Activated CD8-positive, alpha-beta memory T cell treated with anti-CD3 and anti-CD28 coated beads for 1 hour (primary cell): ENCODE data around the gene ACP7.

Experiments used
- DNase-seq, 2 donors: peaks; one replicate each; pipeline ENCODE4 v3.0.0-alpha.2; 2020; ENCODE audit warnings: low read depth in 1 of 2; ENCODE audit errors: extremely low read depth in 1 of 2

The ACP7 gene

GRCh38 chr19:39146686-39147450, 62.7 kb downstream of the ACP7 start:
- DNase-seq = no peak

DNA sequence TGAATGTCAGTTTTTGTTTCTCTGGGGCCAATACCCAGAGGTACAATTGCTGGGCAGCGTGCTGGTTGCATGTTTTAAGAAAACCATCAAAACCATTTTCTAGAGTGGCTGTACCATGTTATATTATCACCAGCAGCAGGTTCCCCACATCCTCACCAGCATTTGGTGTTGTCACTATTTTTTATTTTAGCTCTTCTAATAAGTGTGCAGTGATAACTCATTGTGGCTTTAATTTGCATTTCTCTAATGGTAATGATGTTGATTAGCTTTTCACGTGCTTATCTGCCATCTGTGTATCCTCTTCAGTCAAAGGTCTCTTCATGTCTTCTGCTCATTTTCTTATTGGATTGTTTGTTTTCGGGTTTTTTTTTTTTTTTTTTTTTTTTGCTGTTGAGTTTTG, 63.3 kb downstream of the ACP7 start:
- no peak for DNase-seq

DNA sequence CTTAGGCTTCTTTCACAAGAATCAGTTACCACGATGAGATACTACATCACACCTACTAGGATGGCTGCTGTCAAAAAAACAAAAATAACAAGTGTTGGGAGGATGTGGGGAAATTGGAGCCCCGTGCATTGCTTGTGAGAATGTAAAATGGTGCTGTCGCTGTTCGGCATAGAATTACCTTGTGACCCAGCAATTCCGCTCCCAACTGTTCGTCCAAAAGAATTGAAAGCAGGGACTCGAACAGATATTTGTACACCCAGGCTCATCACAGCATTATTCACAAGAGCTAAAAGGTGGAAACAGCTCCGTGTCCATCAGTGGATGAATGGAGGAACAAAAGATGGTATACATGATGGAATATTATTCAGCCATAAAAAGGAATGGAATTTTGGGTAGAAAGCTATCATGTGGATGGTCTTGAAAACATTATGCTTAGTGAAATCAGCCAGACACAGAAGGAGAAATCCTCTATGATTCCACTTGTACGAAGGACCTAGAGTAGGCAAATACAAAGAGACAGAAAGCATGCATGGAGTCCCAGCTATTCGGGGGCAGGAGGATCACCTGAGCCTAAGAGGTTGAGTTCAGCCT, 64.9 kb downstream of the ACP7 start:
- no peak for DNase-seq

DNA sequence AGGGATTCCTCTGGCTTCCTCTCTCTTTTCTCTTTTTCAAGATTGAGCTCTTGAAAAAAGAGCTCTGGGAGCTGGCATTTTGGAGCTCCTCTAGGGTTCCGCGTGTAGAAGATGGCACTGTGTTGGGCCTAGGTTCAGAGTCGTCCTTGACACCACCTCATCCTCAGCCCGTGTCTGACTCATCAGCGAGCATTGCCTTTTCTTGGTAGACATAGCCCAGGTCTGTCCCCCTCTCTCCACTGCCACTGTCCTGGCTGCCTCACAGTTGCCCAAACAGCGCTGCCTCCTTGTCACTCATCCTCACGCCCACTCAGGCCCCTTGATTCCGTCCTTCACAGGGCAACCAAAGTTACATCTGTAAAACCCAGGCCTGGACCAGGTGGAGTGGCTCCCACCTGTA, 66.1 kb downstream of the ACP7 start:
- no peak for DNase-seq

- DNase-seq = no peak
These were observed 66.8 kb downstream of the ACP7 start for GRCh38 chr19:39150807-39151600.

DNA sequence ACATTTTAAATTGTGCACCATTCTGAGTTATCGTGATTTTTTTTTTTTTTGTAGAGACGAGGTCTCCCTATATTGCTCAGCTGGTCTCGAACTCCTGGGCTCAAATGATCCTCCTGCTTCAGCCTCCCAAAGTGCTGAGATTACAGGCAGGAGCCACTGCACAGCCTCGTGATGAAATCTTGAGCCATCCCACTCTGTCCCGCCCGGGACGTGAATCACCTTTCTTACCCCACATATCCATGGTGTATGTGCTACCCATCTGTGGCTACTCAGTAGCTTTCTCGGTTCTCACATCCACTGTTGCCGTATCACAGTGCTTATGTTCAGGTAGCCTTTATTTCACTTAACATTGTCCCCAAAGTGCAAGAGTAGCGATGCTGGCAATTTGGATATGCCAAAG, 67.9 kb downstream of the ACP7 start:
- no peak for DNase-seq

GRCh38 chr19:39154100-39154628, 70.0 kb downstream of the ACP7 start:
- no peak for DNase-seq

DNA sequence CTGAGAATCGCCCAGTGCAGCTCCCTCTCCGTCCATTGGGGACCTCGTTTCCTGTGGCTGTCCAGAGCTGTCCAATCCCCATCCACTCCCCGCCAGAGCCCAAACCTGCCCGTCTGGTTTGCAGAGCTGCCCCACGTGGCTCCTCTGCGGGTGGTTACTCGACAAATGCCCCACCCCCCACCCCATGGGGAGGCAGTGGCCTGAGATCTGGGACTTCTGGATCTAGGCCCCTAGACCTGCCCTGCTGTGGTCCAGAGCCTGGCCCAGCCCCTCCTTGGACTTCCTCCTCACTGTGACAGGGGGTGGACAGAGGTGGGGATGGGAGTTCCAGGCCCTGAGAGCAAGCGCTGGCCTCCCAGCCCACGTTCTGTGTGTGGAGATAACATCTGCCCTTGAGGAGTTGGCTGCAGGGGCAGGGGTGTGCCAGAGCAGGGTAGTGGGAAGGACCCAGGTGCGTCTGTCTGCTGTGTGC, 70.5 kb downstream of the ACP7 start:
- DNase-seq = no peak

DNA sequence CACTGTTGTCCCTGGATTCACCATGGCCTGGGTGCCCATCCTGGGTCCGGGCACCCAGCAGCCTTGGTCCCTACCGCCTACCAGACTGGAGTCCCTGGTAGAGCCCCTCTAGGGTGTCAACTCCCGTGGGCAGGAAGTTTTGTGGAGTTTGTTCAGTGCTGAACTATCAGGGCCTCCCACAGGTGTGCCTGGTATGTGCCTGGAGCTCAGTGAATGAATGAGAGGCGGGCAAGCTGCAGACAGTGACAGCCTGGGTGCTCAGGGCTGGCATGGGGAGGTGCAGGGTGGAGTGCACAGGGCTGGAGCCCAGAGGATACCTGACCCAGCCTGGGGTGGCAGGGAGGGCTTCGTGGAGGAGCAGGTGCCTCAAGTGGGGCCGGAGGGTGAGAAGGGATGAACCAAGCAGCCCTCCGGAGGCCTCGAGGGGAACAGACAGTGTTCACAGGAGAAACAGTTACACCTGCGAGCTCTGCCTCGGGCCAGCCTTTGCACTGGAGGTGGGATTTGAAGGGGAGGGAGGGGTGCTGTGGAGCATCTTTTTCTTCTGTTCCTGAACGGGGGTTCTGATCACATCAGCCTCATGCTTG, 71.0 kb downstream of the ACP7 start:
- DNase-seq = no peak

DNA sequence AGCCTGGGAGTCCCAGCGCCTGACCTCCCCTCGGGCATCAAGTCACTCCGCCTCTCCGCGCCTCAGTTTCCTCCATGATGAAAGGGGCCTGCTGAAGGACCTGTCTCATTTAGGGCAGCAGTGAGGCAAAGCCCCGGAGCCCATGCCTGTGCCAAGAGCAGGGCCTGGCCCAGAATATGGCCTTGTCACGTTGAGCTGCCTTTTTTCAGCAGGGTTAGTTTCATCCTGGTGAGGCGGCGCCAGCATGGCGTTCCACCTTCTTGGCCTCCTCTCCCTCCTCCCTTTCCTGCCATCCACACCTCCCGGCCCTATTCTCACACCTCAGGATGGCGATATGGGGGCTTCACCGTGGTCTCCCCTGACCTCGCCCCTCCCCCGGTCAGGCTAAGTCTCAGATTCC, 71.6 kb downstream of the ACP7 start:
- no peak for DNase-seq

DNA sequence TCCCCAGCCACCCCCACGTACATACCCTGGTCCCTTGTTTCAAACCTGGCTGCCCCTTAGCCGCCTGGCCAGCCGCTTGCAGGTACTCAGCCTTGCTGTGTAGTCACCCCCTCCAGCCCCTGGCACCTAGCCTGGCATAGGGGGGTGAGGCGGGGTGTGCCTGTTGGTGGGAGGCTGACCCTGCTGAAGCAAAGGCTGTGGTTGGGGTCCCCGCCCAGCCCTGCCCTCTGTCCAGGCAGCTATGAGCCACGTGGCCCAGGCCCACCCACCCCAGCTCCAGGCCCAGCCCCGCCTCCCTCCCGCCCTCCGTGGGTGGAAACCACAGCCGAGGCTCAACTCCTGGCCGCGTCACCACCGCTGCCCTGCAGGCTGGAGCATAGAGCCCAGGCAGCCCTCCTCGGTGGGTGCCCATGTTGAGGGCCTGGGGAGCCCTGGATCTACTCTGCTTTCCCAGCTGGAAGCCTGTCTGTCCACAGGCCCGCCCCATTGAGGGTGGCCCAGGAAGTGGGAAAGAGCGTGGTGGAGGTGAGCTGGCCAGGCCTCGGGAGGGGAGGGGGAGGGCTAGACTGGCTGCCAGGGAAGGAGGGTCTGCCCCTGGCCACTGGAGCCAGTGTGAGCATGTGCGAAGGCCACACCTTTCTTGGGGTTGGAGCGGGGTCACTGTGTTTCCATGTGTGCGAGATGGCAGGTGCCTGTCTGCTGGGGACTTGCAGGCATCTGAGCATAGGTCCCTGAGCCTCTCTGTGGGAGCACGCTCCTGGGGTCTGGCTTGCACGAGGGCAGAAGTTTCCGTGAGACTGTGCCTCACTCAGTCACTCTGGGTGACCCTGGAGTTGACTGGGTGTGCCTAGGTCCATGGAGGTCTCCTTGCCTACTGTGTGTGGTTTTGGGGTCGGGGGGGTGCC, 72.4 kb downstream of the ACP7 start:
- DNase-seq = no peak

DNA sequence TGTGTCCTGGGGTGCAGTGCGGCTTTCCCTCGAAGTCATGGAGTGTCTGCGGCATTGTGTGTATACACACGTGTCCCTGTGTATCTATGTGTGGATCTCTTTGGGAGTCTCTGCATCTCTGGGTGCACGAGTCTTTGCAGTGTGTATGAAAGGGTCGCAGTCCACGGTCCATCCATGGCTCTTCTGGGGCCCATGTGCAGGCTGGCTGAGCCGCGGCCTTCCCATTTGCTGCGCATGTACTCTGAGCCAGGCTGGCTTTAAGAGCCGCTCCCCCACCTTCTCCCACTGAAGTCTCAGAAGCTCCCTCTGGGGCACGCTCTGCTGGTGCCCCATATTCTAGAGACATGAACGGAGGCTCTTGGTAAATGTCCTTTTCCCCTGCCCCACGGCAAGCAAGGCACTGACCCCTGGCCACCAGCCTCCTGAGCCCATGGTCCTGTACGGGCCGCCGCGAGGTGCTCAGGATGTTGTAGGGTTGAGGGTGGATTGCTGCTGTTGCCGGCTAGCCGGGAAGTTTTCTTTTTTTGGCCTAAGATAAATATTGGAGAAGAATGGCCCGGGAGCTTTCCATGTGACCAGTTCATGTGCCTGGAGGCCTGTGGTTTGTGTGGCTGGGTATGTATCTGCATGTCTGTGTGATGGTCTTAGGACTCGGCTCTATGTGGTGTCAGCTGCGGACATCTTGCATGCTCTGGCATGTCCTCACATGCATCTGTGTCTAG, 73.3 kb downstream of the ACP7 start:
- DNase-seq = no peak

GRCh38 chr19:39157997-39158389, 73.8 kb downstream of the ACP7 start:
- DNase-seq = no peak

- no peak for DNase-seq
These were observed 74.6 kb downstream of the ACP7 start for GRCh38 chr19:39158646-39159260.

- no peak for DNase-seq
These were observed 76.3 kb downstream of the ACP7 start for GRCh38 chr19:39160523-39160861.
